H1 (cell line): ENCODE data around the gene CDH6. TPM values are rescaled to one million over a fixed set of nuclear protein-coding genes. Genes with fewer than 3 reads are reported as not detected.

Source experiments
- ASH2L ChIP-seq: fragments of 200-600, 300-600 bp; sonication (generic); IDR thresholded peaks from one replicate; pipeline ENCODE4 v1.7.1; 2017; ENCODE audit warnings: low read length
- CBX5 ChIP-seq: fragments of 300-800, 300-1000 bp; sonication (generic); IDR thresholded peaks from 2 replicates; pipeline ENCODE4 v1.7.1; 2016; ENCODE audit warnings: antibody characterized with exemption, low read length, low read depth
- JUND ChIP-seq: IDR thresholded peaks from 2 replicates; pipeline ENCODE4 v1.6.1; 2011; ENCODE audit warnings: mild to moderate bottlenecking, improper control_type of control experiment, low read length
- NANOG ChIP-seq: IDR thresholded peaks from 2 replicates; pipeline ENCODE4 v1.6.1; 2011; ENCODE audit warnings: low read length, low read depth, mild to moderate bottlenecking, inconsistent platforms; ENCODE audit not compliant: insufficient read depth, poor library complexity, severe bottlenecking
- PHF8 ChIP-seq: fragments of 200-600 bp; sonication (generic); conservative IDR thresholded peaks from 2 replicates; pipeline ENCODE4 v1.7.1; 2012; ENCODE audit warnings: low read depth, mild to moderate bottlenecking, inconsistent platforms, low read length, moderate library complexity
- SP2 ChIP-seq: IDR thresholded peaks from 2 replicates; pipeline ENCODE4 v1.6.1; 2012; ENCODE audit warnings: mild to moderate bottlenecking, low read length, inconsistent platforms
- TEAD4 ChIP-seq: IDR thresholded peaks from 2 replicates; pipeline ENCODE4 v1.6.1; 2012; ENCODE audit warnings: low read depth, low read length, inconsistent platforms, mixed read lengths
- YY1 ChIP-seq: IDR thresholded peaks from 2 replicates; pipeline ENCODE4 v1.6.1; 2011; ENCODE audit warnings: low read depth, mild to moderate bottlenecking, low read length
- polyA plus RNA-seq, 7 experiments: library from polyadenylated mRNA; depleted of rRNA in 3 of 7; stranded (reverse) in 5 of 7; unstranded in 2 of 7; fragments of >200 nt in 5 of 7; fragments of 200-250 nt in 2 of 7; gene quantifications; 1 replicate in 5 of 7; 2 replicates in 1 of 7; 4 replicates in 1 of 7; pipeline versions ENCODE4 v1.2.1 to v1.2.3, GENCODE V29; 2011 to 2013; ENCODE audit warnings: missing spikeins in 2 of 7, mixed read lengths in 2 of 7
- total RNA-seq: library from RNA; stranded (reverse); fragmentation: NEBNext Ultra II Directional; extraction: Animal tissue kit (Norgen Biotek cat#: 25700); gene quantifications from 2 replicates; pipeline ENCODE4 v1.2.1, GENCODE V29; 2021
- TF ChIP-seq, protein P1 (sequence below): fragments of 300-600 bp; sonication (generic); IDR thresholded peaks from 2 replicates; pipeline ENCODE4 v1.7.1; 2012; ENCODE audit warnings: low read length, moderate library complexity, mild to moderate bottlenecking, inconsistent platforms; ENCODE audit not compliant: insufficient replicate concordance

The CDH6 gene
- total and polyA plus RNA-seq, 2 of the 8 experiments (the other 6 are each of a cell fraction or from before 2014, with no cell fraction given) = 1.4 to 1.9 TPM

DNA sequence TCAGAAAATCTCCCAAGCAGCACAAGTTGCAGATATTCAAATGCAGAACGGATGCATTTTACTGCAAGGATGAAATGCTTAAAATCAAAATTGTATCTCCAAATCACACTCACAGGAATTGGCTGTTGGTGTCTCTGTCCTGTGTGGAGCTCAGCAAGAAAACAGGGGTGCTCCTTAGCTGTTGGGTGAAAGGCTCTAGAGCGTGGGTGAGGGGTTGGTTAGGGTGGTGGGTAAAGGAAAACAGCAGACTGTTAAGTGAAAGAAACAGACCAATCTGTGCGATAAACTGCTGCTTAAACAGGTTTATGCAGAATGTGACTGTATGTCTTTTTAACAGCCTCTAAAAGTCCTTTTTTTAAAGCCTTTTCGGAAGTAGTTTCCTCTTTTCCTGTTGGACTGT is 19.8 kb downstream of the CDH6 start (continued):
- TF ChIP-seq, protein P1, sequence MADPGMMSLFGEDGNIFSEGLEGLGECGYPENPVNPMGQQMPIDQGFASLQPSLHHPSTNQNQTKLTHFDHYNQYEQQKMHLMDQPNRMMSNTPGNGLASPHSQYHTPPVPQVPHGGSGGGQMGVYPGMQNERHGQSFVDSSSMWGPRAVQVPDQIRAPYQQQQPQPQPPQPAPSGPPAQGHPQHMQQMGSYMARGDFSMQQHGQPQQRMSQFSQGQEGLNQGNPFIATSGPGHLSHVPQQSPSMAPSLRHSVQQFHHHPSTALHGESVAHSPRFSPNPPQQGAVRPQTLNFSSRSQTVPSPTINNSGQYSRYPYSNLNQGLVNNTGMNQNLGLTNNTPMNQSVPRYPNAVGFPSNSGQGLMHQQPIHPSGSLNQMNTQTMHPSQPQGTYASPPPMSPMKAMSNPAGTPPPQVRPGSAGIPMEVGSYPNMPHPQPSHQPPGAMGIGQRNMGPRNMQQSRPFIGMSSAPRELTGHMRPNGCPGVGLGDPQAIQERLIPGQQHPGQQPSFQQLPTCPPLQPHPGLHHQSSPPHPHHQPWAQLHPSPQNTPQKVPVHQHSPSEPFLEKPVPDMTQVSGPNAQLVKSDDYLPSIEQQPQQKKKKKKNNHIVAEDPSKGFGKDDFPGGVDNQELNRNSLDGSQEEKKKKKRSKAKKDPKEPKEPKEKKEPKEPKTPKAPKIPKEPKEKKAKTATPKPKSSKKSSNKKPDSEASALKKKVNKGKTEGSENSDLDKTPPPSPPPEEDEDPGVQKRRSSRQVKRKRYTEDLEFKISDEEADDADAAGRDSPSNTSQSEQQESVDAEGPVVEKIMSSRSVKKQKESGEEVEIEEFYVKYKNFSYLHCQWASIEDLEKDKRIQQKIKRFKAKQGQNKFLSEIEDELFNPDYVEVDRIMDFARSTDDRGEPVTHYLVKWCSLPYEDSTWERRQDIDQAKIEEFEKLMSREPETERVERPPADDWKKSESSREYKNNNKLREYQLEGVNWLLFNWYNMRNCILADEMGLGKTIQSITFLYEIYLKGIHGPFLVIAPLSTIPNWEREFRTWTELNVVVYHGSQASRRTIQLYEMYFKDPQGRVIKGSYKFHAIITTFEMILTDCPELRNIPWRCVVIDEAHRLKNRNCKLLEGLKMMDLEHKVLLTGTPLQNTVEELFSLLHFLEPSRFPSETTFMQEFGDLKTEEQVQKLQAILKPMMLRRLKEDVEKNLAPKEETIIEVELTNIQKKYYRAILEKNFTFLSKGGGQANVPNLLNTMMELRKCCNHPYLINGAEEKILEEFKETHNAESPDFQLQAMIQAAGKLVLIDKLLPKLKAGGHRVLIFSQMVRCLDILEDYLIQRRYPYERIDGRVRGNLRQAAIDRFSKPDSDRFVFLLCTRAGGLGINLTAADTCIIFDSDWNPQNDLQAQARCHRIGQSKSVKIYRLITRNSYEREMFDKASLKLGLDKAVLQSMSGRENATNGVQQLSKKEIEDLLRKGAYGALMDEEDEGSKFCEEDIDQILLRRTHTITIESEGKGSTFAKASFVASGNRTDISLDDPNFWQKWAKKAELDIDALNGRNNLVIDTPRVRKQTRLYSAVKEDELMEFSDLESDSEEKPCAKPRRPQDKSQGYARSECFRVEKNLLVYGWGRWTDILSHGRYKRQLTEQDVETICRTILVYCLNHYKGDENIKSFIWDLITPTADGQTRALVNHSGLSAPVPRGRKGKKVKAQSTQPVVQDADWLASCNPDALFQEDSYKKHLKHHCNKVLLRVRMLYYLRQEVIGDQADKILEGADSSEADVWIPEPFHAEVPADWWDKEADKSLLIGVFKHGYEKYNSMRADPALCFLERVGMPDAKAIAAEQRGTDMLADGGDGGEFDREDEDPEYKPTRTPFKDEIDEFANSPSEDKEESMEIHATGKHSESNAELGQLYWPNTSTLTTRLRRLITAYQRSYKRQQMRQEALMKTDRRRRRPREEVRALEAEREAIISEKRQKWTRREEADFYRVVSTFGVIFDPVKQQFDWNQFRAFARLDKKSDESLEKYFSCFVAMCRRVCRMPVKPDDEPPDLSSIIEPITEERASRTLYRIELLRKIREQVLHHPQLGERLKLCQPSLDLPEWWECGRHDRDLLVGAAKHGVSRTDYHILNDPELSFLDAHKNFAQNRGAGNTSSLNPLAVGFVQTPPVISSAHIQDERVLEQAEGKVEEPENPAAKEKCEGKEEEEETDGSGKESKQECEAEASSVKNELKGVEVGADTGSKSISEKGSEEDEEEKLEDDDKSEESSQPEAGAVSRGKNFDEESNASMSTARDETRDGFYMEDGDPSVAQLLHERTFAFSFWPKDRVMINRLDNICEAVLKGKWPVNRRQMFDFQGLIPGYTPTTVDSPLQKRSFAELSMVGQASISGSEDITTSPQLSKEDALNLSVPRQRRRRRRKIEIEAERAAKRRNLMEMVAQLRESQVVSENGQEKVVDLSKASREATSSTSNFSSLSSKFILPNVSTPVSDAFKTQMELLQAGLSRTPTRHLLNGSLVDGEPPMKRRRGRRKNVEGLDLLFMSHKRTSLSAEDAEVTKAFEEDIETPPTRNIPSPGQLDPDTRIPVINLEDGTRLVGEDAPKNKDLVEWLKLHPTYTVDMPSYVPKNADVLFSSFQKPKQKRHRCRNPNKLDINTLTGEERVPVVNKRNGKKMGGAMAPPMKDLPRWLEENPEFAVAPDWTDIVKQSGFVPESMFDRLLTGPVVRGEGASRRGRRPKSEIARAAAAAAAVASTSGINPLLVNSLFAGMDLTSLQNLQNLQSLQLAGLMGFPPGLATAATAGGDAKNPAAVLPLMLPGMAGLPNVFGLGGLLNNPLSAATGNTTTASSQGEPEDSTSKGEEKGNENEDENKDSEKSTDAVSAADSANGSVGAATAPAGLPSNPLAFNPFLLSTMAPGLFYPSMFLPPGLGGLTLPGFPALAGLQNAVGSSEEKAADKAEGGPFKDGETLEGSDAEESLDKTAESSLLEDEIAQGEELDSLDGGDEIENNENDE = no peak
- TF ChIP-seq SP2 = no peak
- TF ChIP-seq YY1 = no peak
- no peak for TF ChIP-seq TEAD4
- TF ChIP-seq PHF8 = no peak
- no peak for TF ChIP-seq ASH2L
- TF ChIP-seq CBX5 = no peak
- TF ChIP-seq JUND = no peak
- no peak for TF ChIP-seq NANOG
